Stimulated activated CD8-positive, alpha-beta memory T cell treated with anti-CD3 and anti-CD28 coated beads, Interleukin-15, amount 100 ng/mL, for 24 hours (primary cell): ENCODE data around the gene KBTBD13.
"Not testable (repeated sequence)": the region's sequence is repeated elsewhere in the genome, so short reads cannot be mapped to it uniquely, and the experiment has no call there.

Experiments used
- DNase-seq: peaks from one replicate; pipeline ENCODE4 v3.0.0-alpha.2; 2020; ENCODE audit warnings: low read depth

Gene KBTBD13

DNA sequence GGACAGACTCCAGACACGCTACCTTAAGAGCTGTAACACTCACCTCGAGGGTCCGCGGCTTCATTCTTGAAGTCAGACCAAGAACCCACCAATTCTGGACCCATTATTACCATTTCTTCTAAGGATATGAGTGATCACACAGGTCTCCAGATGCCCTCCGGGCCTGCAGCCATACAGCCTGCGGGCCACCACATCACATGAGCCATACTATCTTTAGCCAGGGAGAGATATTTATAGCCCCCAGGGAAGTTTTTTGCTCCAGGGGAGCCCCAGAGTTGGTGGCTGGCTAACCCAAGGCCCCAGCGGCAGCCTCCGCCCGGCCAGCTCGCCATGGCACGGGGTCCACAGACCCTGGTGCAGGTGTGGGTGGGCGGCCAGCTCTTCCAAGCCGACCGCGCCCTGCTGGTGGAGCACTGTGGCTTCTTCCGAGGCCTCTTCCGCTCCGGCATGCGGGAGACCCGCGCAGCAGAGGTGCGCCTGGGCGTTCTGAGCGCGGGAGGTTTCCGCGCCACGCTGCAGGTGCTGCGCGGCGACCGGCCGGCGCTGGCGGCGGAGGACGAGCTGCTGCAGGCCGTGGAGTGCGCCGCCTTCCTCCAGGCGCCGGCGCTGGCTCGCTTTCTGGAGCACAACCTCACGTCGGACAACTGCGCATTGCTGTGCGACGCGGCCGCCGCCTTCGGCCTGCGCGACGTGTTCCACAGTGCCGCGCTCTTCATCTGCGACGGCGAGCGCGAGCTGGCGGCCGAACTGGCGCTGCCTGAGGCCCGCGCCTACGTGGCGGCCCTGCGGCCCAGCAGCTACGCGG is at the start of gene KBTBD13:
Gene KBTBD13 (plus strand): TSS at position 261 of the 805 bp plus-strand sequence. CDS start 70 bp downstream, at position 331.
- DNase-seq: no peak

DNA sequence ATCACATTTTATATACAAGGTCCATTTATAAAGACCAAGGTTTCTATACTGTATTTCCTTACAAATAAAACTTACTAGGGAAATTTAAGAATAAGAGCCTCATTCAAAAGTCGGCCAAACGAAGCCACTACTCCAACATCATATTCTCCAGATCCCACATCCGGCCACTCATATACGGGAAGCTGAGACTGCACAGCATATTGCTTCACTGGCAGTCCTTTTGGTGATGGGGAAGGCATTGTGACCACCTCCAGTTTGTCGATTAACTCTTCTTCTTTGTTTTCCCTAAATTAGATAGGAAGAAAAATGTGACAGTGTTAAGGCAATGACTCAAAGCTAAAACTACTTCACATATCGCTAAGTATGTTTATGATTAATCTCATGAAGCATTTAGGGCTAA is 49.8 kb upstream of the KBTBD13 start:
- DNase-seq: no peak

DNA sequence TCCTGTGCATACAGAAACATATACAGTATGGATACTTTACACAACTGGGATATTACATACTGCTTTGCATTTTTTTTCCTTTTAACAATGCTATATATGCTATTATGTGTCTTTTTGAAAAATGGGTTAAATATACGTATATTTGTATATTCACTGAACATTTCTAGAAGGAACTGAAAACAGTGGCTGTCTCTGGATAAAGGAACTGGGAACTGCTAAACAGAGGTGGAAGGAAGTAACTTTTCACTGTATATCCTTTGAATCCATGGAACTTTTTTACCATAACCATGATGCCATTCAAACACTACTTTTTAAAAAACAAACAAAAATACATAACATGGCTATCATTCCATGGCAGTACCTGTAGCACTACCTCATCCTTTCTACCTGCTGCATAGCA is 49.0 kb upstream of the KBTBD13 start:
- no peak for DNase-seq

DNA sequence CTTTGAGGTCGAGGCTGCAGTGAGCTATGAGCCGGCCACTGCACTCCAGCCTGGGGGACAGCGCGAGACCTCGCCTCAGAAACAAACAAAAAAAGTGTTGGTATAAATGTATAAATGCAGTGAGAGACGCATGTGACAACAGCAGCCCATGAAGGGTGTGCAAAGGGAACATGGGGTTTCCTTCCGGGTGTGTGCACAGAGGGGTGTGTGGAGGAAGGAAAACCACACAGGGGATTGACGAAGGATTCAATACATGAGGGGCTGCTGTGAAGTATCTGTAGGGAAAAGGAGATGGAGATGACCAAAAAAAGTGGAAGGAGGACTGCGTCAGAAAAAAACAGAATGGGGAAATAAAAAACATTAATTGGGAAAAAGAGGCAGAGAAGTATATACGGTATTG is 48.2 kb upstream of the KBTBD13 start:
- no peak for DNase-seq

DNA sequence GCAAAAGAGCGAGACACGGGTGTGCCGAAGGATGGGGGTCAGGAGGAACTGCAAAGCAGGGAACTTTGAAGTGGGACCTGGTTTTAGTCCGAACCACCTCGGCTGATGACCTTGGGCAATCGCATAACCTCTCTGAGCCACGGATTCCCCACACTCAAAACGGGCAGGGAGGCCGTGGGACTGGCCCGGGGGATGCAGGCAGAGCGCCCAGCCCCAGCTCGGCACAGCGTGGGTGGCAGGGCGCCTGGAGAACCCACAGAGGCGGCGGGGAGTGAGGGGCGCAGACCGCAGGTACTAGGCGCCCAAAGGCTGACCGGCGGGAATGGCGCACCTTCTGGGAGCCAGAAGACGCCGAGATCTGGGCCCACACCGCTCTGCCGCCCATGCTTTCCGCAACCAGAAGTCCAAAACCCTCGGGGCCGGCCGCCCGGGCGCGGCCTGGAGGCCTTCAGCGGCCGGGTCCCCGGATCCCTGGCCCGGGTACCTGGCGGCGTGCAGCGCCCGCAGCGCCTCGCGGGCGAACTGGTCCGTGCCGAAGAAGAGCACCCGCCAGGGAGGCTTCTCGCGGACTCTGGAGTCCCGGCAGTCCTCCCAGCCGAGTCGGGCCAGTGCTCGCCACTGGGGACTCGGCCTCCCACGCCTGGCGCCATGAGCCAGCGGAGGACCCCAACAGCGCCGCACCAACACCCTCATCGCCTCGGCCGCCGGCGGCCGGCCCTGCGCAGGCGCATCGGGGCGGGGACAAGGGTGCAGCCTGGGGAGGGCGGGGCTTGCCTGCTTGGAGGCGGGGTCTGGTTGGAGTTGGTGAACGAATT is 47.4 kb upstream of the KBTBD13 start, which contains the start of gene MTFMT:
Gene MTFMT (minus strand): TSS at position 719 of the 815 bp plus-strand sequence. CDS start 26 bp downstream, at position 693.
- peak; percentile 86 for DNase-seq

DNA sequence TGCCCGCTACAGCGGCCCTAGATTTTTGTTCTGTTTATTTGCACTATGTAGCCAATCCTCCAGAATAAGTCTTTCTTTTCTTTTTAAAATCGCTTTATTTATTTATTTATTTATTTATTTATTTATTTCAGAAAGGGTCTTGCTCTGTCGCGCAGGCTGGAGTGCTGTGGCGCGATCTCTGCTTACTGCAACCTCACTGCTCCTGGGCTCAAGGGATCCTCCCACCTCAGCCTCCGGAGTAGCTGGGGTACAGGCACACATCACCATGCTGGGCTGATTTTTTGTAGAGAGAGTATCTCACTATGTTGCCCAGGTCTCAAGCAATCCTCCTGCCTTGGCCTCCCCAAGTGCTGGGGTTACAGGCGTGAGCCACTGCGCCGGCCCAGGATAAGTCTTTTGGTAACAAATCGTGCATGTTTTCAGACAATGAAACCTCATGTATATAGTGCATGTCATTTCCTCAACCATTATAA is 46.8 kb upstream of the KBTBD13 start:
- DNase-seq: no peak

DNA sequence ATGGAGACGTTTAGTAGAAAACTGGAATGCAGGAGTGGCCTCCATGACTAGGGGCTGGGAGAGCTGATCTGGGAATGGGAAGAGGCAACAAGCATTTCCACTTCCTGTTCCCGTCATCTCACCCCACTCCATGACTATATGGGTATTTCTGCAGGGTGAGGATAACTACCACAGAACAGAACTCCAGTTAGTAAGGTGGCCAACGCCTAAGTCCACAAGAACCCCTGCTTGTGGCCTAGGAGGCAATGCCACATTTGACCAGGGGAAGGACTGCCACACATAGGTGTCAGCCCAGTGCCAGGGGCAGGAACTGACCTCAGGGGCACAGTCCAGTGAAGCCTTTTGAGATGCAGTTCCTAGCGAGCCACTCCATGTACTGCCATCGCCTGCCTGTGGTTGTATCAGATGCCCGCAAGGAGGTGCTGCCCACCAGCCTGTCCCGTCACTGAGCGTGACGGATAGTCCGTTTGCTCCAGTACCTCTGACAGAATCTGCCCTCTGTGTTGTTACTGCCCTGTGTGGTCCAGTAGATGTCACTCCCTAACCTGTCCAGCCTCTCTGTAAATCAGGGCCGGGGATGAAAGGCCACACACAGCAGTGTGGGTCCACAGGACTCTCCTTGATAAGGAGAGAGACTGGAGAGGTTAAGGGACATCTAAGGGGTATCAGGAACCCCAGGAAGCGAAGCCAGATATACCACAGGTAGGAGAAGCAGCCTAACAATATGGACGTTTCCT is 43.6 kb upstream of the KBTBD13 start:
- DNase-seq: no peak

DNA sequence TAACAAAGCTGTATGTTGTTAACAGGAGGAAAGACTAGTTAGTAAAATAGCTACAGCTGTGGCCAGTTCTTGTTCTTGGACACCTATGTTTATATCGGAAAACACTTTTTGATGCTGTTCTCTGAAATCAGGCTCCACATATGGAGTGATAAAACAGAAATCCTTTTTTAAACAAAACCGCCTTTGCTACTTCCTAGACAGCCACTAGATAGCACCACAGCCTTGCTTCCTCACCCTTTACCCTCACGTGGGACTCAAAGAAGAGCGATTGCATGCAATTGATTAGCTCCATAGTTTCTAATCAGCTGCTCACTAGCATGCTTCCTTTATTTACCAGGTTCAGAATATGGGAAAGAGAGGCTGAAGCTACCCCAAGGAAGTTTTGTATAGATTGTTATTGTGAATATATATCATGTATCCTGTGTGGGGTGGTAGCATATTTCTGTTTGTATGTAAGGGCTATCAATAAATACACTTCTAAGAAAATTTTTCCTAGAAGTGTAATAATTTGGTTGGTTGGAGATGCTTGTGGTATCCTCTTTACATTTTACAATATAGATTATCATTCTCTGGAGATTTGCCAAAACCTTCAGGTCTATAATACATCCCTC is 42.8 kb upstream of the KBTBD13 start:
- no peak for DNase-seq

DNA sequence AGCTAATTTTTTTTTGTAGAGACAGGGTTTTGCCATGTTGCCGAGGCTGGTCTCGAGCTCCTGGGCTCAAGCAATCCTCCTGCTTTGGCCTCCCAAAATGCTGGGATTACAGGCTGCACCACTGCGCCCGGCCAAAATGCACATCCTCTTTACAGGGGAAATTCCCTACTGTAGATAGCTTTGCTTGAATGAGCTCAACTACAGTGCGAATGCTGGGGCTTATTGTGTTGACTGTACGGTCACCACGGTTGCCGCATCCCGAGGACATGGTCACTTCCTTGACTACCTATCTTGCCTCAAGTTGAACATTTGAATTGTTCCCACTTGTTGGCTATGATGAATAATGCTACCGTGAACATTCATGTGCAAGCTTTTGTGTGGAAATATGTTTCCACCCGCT is 41.8 kb upstream of the KBTBD13 start:
- DNase-seq: no peak

DNA sequence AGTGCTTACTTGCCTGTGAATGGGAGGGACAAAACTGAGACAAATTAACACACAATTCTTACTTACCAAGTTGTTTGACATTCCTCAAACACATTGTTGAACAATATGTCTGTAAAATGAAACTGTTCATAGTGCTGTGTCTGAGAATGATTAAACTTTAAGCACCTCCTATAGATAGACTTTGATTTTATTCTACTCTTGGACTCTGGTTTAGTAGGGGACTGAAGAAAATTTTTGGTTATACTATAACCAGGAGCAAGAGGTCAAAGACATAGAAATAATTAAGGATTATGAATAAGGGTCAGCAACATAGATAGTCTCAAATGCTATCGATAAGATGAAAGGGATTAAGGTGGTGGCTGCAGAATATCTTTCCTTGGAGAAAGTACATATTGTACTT is 39.2 kb upstream of the KBTBD13 start:
- DNase-seq: no peak

DNA sequence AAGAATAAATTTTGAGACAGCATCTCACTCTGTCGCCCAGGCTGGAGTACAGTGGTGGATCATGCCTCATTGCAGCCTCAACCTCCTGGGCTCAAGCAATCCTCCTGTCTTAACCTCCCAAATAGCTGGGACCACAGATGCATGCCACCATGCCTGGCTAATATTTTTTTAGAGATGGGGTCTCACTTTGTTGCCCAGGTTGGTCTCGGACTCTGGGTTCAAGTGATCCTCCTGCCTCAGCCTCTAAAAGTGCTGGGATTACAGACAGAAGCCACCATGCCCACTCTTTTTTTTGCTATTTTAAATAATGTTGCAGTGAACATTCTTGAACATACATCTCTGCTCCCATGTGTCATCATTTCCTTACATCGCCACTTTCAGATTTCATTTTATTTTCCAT is 38.1 kb upstream of the KBTBD13 start:
- no peak for DNase-seq

DNA sequence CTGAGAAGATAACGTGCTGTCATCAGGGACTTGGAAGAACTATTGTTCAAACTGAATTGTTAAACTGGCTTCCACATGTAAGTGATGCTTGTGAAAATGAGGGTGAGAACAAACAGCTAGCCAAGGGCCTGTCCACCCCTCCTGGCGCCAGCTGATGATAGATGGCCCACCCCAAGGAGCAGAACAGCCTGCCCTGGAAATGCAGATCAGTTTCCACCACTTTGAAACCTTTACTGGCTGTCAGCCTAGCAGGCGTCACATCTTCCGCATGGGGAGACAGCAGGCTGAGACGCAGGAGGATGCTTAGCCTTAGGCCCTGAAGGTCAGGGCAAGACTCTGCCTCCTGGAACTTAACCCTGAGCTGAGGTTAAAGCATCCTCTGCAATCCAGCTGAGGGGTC is 37.7 kb upstream of the KBTBD13 start:
- no peak for DNase-seq

DNA sequence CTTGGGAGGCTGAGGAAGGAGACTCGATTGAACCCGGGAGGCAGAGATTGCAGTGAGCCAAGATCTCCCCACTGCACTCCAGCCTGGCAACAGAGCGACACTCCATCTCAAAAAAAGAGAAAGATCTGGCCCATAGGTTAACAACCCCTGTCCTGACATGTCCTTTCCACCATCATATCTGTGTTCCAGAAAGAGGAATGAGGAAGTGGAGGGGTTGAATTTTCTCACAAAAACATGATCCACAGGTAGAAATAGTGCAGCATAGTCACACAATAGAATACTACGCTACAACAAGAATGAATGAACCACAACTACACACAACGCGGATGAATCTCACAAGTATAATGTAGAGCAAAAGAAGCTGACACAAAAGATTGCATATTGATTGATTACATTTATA is 36.1 kb upstream of the KBTBD13 start:
- no peak for DNase-seq

DNA sequence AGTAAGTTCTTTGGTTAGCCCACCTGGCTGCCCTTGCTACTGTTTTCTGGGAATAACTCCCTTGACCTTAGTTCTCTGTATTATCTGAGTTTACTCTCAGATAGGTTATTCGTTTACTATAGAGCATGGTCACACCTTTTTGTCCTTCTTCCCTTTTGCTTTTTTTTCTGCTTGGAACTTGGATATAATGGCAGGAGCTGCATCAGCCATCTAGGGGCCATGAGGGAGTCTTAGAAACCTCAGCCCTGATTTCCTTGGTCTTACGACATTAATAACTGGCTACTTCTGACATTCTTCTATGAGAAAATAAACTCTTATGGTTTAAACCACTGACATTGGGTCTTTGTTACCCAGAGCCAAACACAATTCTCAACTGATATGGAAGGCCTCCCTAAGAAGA is 34.8 kb upstream of the KBTBD13 start:
- DNase-seq: no peak

DNA sequence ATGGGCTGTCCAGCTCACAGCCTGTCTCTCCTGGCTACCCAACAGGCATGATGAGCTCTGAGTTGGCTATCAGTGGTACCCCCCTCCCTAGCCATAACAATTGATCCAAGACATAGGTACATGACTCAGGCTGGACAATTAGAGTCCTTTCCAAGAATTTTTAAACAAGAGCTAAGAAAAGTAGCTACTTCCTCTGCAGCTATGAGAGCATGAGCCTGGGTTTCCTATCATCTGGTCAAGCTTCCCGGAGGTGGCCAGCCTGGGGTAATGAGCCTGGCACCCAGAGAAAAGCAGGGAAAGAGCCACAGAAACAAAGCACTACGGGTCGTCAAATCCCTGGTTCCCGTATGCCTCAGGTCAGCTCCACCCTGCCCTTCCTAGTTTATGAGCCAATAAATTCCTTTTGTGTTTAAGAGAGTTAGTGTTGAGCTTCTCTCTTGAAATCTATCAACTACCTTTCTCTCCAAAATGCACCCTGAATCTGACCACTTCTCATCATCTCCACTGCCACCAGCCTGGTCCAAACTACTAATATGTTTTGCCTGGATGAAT is 33.7 kb upstream of the KBTBD13 start:
- DNase-seq: no peak

DNA sequence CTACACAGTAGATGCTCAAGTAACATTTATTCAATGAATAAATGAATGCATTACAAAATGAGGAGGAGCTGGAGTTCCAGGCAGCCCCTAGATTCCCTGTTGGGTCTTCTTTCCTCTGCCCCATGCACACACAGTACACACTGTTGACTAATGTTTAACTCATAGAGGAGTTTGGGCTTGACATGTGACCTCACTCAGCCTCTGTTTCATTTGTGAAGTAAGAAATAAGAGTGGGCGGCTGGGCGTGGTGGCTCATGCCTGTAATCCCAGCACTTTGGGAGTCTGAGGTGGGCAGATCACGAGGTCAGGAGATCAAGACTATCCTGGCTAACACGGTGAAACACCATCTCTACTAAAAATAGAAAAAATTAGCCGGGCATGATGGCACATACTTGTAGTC is 32.3 kb upstream of the KBTBD13 start:
- not testable (repeated sequence) for DNase-seq

DNA sequence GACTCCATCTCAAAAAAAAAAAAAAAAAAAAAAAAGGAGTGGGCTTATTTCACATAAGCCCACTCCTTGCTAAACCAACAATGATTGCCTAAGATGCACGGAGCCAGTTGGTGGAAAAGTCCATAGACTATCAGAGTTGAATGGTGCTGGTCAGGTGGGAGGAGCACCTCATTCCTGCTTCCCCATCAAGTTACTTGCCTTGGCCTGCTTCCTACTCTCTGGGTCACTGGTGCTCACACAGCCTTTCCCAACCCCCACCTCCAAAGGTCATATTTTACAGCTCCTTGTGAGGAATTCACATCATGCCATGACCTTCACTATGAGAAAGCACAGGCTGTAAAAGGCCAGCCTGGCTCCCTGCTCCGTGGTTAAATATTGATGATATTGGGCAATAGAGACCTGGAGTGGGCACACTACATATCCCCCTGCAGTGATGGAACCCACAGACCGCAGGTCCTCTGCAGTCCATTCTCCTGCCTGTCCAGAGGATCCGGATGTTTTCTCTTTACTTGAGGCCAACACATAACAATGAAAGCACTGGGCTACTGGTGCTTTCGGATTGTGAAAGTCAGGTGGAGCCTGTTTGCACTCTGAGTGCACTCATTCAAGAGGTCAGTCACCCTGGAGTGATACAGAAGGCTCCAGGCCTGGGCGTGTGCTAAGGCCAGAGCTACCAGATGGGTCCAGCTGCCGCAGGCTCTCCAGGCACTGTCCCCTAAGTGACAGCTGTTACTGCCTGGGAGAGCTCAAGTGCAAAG is 31.6 kb upstream of the KBTBD13 start, which contains the start of gene SLC51B:
Gene SLC51B (plus strand): TSS at position 664 of the 758 bp plus-strand sequence. CDS start 4,618 bp downstream, outside the sequence.
- DNase-seq: no peak

DNA sequence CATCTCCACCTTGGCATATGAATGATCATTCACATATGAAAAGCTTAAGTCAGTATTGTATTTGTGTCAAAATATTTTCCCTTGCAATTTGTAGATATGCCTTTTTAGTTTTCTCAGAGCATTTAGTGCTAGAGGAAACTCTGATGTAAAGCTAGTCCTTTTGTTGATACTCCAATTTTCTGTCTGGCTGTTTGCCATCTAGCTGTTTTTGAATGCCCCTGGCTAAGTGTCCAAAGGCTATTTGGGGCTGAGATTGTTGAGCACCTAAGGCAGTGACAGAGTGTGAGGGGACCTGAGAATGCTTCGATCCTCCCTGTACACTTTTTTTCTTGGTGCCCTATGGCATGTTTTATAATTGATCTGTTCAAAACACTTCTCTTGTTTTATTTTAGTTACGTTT is 28.3 kb upstream of the KBTBD13 start:
- DNase-seq: no peak

DNA sequence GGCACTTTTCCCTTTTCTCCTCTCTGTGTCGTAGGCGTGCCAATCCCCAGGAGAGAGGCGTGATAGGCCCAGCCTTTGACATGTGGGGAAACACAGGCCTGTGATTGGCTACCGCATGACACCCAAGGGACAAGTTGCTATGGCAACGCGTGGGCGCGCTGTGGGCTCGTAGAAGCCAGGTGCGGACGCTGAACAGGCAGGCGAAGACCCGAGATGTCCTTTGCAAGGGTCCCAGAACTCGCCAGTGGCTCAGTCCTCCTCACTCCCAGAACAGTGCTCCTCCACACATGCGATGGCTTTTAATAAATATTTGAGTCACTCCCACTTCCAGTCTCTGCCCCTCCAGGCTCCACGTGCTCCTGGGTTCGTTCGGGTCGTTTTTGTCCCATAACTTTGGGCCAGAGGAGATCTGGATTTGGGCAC is 27.1 kb upstream of the KBTBD13 start:
- peak; percentile 75 for DNase-seq

DNA sequence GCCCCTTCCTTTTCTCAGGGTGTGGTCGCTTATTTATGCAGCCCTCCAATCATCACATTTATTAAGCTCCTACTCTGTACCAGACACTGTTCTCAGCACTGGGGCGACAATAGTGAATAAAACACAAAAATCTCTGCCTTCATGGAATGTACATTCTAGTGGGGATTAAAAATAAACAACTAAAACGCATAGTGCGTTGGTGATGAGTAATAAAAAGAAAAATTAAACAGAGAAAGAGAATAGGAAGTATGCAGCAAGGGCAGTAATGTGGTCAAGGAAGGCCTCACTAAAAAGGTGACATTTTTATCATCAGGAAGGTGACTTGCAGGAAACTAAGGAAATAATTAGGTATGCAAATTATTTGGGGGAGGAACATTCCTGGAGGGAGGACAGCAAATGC is 26.3 kb upstream of the KBTBD13 start:
- no peak for DNase-seq

DNA sequence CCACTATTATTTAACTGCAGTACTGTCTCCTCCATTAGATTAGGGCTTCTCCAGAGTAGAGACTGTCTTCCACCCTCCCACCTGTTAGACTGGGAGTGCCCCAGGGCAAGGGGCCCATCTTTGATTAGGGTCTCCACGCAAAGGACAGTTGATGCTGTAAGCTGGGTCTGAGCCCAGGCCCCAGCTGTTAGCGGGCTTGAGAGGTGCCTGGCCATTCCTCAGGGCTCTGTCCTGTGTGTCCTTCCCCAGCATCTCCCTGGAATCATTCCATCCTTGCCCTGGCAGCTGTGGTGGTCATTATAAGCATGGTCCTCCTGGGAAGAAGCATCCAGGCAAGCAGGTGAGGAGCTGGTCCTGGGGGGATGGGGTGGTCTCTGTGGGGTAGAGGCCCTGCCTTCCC is 25.3 kb upstream of the KBTBD13 start:
- no peak for DNase-seq
